Keratinocyte (primary cell): ENCODE data around the gene ELP4. TPM values are rescaled to one million over a fixed set of nuclear protein-coding genes. Genes with fewer than 3 reads are reported as not detected.

ENCODE experiments used
- DNase-seq: peaks from one replicate; pipeline ENCODE4 v3.0.0-alpha.2; 2011; ENCODE audit warnings: low read depth, missing footprints, low spot score
- FAIRE-seq: peaks from 2 replicates; lab custom pipeline; 2011; peaks lifted over from hg19 to GRCh38; lab: Jason Lieb, UNC
- H2AFZ ChIP-seq: 2 replicates; pipeline ENCODE4 v1.6.0; 2012; ENCODE audit warnings: low read length, control low read depth, inconsistent platforms; ENCODE audit not compliant: control insufficient read depth
- H3K27ac ChIP-seq: 2 replicates; pipeline ENCODE4 v1.5.1; 2011; ENCODE audit warnings: low read length; ENCODE audit not compliant: control insufficient read depth, insufficient read depth
- H3K27me3 ChIP-seq: 3 replicates; pipeline ENCODE4 v1.6.0; 2011; ENCODE audit warnings: low read length; ENCODE audit not compliant: control insufficient read depth, insufficient read depth; ENCODE audit errors: extremely low read depth
- H3K36me3 ChIP-seq, 2 experiments: 2 replicates in 1 of 2; 3 replicates in 1 of 2; pipeline ENCODE4 v1.5.1; 2011; ENCODE audit warnings: low read length in 2 of 2, mild to moderate bottlenecking in 1 of 2; ENCODE audit not compliant: control insufficient read depth in 2 of 2, insufficient read depth in 2 of 2; ENCODE audit errors: extremely low read depth in 1 of 2
- H3K4me1 ChIP-seq: 3 replicates; pipeline ENCODE4 v1.5.1; 2011; ENCODE audit warnings: low read length; ENCODE audit not compliant: control insufficient read depth, insufficient read depth; ENCODE audit errors: extremely low read depth
- H3K4me2 ChIP-seq: 3 replicates; pipeline ENCODE4 v1.6.0; 2011; ENCODE audit warnings: low read depth, low read length; ENCODE audit not compliant: control insufficient read depth, insufficient read depth; ENCODE audit errors: extremely low read depth
- H3K4me3 ChIP-seq, 3 experiments: fragments of 200-600 bp in 1 of 3; sonication (generic) in 1 of 3; 2 replicates in 2 of 3; 3 replicates in 1 of 3; pipeline ENCODE4 v1.5.1; 2011 to 2016; ENCODE audit warnings: low read length in 3 of 3, mild to moderate bottlenecking in 3 of 3, control low read depth in 2 of 3, inconsistent platforms in 1 of 3, low read depth in 1 of 3, mixed read lengths in 1 of 3, mixed run types in 1 of 3, moderate library complexity in 1 of 3; ENCODE audit not compliant: control insufficient read depth in 2 of 3, insufficient read depth in 2 of 3; ENCODE audit errors: extremely low read depth in 1 of 3
- H3K79me2 ChIP-seq: 2 replicates; pipeline ENCODE4 v1.6.0; 2012; ENCODE audit warnings: low read length; ENCODE audit not compliant: control insufficient read depth, insufficient read depth
- H3K9ac ChIP-seq: 3 replicates; pipeline ENCODE4 v1.6.0; 2011; ENCODE audit warnings: low read length; ENCODE audit not compliant: control insufficient read depth, insufficient read depth; ENCODE audit errors: extremely low read depth
- H3K9me1 ChIP-seq: 3 replicates; pipeline ENCODE4 v1.6.0; 2011; ENCODE audit warnings: low read length; ENCODE audit not compliant: control insufficient read depth, insufficient read depth; ENCODE audit errors: extremely low read depth
- H3K9me3 ChIP-seq: 2 replicates; pipeline ENCODE4 v1.5.1; 2012; ENCODE audit warnings: low read depth, low read length; ENCODE audit not compliant: control insufficient read depth
- H4K20me1 ChIP-seq: 3 replicates; pipeline ENCODE4 v1.6.0; 2011; ENCODE audit warnings: low read length; ENCODE audit not compliant: control insufficient read depth, insufficient read depth; ENCODE audit errors: extremely low read depth
- EZH2 ChIP-seq: IDR thresholded peaks from one replicate; pipeline ENCODE4 v1.6.1; 2012; ENCODE audit warnings: inconsistent platforms, mild to moderate bottlenecking, low read length, moderate library complexity
- dilution Hi-C: fragments of 300-500 bp; cut with MboI; formaldehyde crosslinking; loops from one replicate; pipeline ENCODE4 v1.7.0; 2020; ENCODE audit warnings: low sequenced_read_pairs; ENCODE audit not compliant: extremely low pct_ligation_motif_present
- polyA plus RNA-seq, 5 experiments: library from polyadenylated mRNA; depleted of rRNA in 3 of 5; stranded (reverse) in 3 of 5; stranded (forward) in 1 of 5; unstranded in 1 of 5; fragments of >200 nt; gene quantifications; 1 replicate in 1 of 5; 2 replicates in 3 of 5; 3 replicates in 1 of 5; pipeline versions ENCODE4 v1.2.1 to v1.2.3, GENCODE V29; 2011 to 2012; ENCODE audit warnings: missing spikeins in 2 of 5, low read depth in 1 of 5, low replicate concordance in 1 of 5
- TF ChIP-seq, protein P1 (sequence below), 3 experiments: IDR thresholded peaks in 1 of 3; conservative IDR thresholded peaks in 1 of 3; optimal IDR thresholded peaks in 1 of 3; 2 replicates in 2 of 3; 3 replicates in 1 of 3; pipeline versions ENCODE3 to v1.5.1; 2011; ENCODE audit warnings: low read length in 3 of 3, mild to moderate bottlenecking in 3 of 3, moderate library complexity in 2 of 3, control low read depth in 1 of 3, inconsistent platforms in 1 of 3; ENCODE audit not compliant: insufficient read depth in 2 of 3; ENCODE audit errors: extremely low read depth in 1 of 3

The ELP4 gene
- polyA plus RNA-seq, 1 donor (not counting 4 experiments of a cell fraction or from before 2014, with no cell fraction given) = 29.6 TPM

DNA sequence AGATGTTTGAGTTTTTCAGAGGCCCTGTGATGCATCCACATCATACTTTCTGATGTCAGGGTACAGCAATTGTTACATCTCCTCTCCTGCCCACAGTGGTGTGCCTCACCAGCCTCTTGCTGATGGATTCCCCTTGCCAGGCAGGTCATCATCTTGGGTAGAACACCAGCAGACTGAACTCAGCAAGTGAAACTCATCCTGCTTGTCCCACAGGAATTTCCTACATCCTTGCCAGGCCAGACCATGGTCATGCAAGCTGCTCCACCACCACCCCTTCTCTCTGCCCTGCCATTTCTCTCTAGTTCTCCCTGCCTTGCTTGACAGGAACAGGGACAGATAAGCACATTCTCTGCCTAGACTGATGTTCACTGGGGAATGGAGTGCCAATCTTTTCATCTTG is 215.6 kb downstream of the ELP4 start:
- H3K27me3 ChIP-seq = no peaks in the 10 kb centered on the region
- H3K4me1 ChIP-seq = no peaks in the 10 kb centered on the region
- FAIRE-seq = no peak
- dilution Hi-C loops = no loop called here
- no peaks in the 10 kb centered on the region for H3K9me1 ChIP-seq
- H3K4me3 ChIP-seq = no peak overlapping the region
- H2AFZ ChIP-seq = no peak overlapping the region
- no peaks in the 10 kb centered on the region for H3K36me3 ChIP-seq
- no peak for DNase-seq
- no peak for TF ChIP-seq EZH2
- TF ChIP-seq, protein P1, sequence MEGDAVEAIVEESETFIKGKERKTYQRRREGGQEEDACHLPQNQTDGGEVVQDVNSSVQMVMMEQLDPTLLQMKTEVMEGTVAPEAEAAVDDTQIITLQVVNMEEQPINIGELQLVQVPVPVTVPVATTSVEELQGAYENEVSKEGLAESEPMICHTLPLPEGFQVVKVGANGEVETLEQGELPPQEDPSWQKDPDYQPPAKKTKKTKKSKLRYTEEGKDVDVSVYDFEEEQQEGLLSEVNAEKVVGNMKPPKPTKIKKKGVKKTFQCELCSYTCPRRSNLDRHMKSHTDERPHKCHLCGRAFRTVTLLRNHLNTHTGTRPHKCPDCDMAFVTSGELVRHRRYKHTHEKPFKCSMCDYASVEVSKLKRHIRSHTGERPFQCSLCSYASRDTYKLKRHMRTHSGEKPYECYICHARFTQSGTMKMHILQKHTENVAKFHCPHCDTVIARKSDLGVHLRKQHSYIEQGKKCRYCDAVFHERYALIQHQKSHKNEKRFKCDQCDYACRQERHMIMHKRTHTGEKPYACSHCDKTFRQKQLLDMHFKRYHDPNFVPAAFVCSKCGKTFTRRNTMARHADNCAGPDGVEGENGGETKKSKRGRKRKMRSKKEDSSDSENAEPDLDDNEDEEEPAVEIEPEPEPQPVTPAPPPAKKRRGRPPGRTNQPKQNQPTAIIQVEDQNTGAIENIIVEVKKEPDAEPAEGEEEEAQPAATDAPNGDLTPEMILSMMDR (optimal IDR thresholded peaks at IDR 0.05 in 1 of 3, IDR thresholded peaks at IDR 0.05 in 1 of 3, conservative IDR thresholded peaks at IDR 0.05 in 1 of 3; ENCODE audit: extremely low read depth in 1 of 3, insufficient read depth in 2 of 3, low read length in 3 of 3) = no peak
- H3K27ac ChIP-seq = no peak overlapping the region
- H3K9ac ChIP-seq = no peak overlapping the region
- no peaks in the 10 kb centered on the region for H4K20me1 ChIP-seq
- H3K79me2 ChIP-seq = no peaks in the 10 kb centered on the region
- H3K9me3 ChIP-seq = no peaks in the 10 kb centered on the region
- H3K4me2 ChIP-seq = no peak overlapping the region

DNA sequence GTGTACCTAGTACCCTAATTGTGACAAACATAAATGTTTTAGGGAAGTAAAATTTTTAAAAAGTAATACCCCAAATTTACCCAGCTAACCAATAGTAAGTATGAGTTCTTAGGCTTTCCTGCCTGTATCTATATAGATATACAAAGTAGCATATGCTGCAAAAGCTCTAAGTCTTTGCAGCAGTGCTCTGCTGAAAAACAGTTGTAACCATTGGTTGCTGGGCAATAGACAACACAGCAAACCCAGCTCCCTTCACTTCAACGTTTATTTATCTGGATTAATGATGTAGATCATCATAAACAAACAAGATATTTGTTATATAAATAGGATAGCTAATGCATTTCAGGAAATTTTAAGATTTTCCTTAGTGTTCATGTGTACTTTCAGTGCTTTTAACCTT is 218.9 kb downstream of the ELP4 start:
- Histone ChIP-seq H3K27me3 (no peaks in the 10 kb centered on the region), H3K79me2 (no peaks in the 10 kb centered on the region), H3K27ac (no peak overlapping the region), H3K4me1 (no peaks in the 10 kb centered on the region), H3K36me3 (no peaks in the 10 kb centered on the region), H3K9me3 (no peaks in the 10 kb centered on the region), H3K4me2 (no peak overlapping the region), H2AFZ (no peak overlapping the region), H3K9ac (no peak overlapping the region), H3K9me1 (no peaks in the 10 kb centered on the region), H3K4me3 (no peak overlapping the region), H4K20me1 (no peaks in the 10 kb centered on the region)
- FAIRE-seq (no peak), DNase-seq (no peak)
- dilution Hi-C loops = no loop called here
- no peak for TF ChIP-seq EZH2
- TF ChIP-seq, protein P1 (optimal IDR thresholded peaks at IDR 0.05 in 1 of 3, IDR thresholded peaks at IDR 0.05 in 1 of 3, conservative IDR thresholded peaks at IDR 0.05 in 1 of 3; ENCODE audit: extremely low read depth in 1 of 3, insufficient read depth in 2 of 3, low read length in 3 of 3) = no peak
